IMR-90 (cell line): ENCODE data around the gene CLIP3. TPM values are rescaled to one million over a fixed set of nuclear protein-coding genes. Genes with fewer than 3 reads are reported as not detected.

Experiments used
- ATAC-seq: fragments of 200-7000 bp; cut with Tn5 transposase; 2 replicates; pipeline ENCODE4 v1.9.1; 2020; ENCODE audit warnings: low read depth, mild to moderate bottlenecking, moderate library complexity
- BruUV-seq: library from RNA; stranded (reverse); fragments of 400-500 nt; replicated peaks from 2 replicates; lab custom pipeline; 2021; lab: Mats Ljungman, UMichigan
- CTCF ChIA-PET: fragments of 300-600 bp; formaldehyde crosslinking; extraction: SDS; loops from one replicate; lab custom pipeline; 2021; ENCODE audit warnings: antibody characterized with exemption; lab: Yijun Ruan, JAX
- POLR2A ChIA-PET: fragments of 300-600 bp; sonication (Branson Sonifier 250); formaldehyde crosslinking; loops from one replicate; lab custom pipeline; 2022; ENCODE audit warnings: antibody characterized with exemption; ENCODE audit not compliant: unreplicated experiment; lab: Charles Lee
- DNase-seq: peaks from one replicate; pipeline ENCODE4 v3.0.0; 2013
- H2AFZ ChIP-seq: replicated peaks from 2 replicates; pipeline ENCODE3; 2013; ENCODE audit warnings: low read length, mild to moderate bottlenecking; ENCODE audit not compliant: poor library complexity
- H2AK5ac ChIP-seq: 2 replicates; pipeline ENCODE4 v1.6.1; 2013; ENCODE audit warnings: low read depth, low read length, inconsistent platforms
- H2AK9ac ChIP-seq: replicated peaks from 2 replicates; pipeline ENCODE3; 2013; ENCODE audit warnings: mild to moderate bottlenecking, low read depth, low read length, moderate library complexity; ENCODE audit not compliant: poor library complexity
- H2BK120ac ChIP-seq: 2 replicates; pipeline ENCODE4 v1.6.1; 2013; ENCODE audit warnings: low read depth, low read length, inconsistent platforms
- H2BK15ac ChIP-seq: 3 replicates; pipeline ENCODE4 v1.6.1; 2013; ENCODE audit warnings: low read depth, low read length, inconsistent platforms
- H2BK20ac ChIP-seq: 2 replicates; pipeline ENCODE4 v1.6.1; 2013; ENCODE audit warnings: low read depth, mild to moderate bottlenecking, inconsistent platforms, low read length, moderate library complexity
- H2BK5ac ChIP-seq: 2 replicates; pipeline ENCODE4 v1.6.1; 2013; ENCODE audit warnings: mild to moderate bottlenecking, low read depth, low read length, inconsistent platforms; ENCODE audit not compliant: poor library complexity, severe bottlenecking
- H3K14ac ChIP-seq: replicated peaks from 2 replicates; pipeline ENCODE4 v1.6.1; 2013; ENCODE audit warnings: low read depth, low read length, inconsistent platforms
- H3K18ac ChIP-seq: 2 replicates; pipeline ENCODE4 v1.6.1; 2013; ENCODE audit warnings: low read depth, low read length, control low read depth
- H3K23ac ChIP-seq: 2 replicates; pipeline ENCODE4 v1.6.1; 2013; ENCODE audit warnings: low read depth, low read length, inconsistent platforms
- H3K27ac ChIP-seq: 2 replicates; pipeline ENCODE4 v1.5.1; 2013; ENCODE audit warnings: mild to moderate bottlenecking, control low read depth, low read length; ENCODE audit not compliant: insufficient read depth
- H3K27me3 ChIP-seq: 2 replicates; pipeline ENCODE4 v1.6.1; 2013; ENCODE audit warnings: low read length; ENCODE audit not compliant: control insufficient read depth, insufficient read depth
- H3K36me3 ChIP-seq: 2 replicates; pipeline ENCODE4 v1.6.1; 2013; ENCODE audit warnings: low read length, mixed read lengths; ENCODE audit not compliant: control insufficient read depth, insufficient read depth
- H3K4ac ChIP-seq: 2 replicates; pipeline ENCODE4 v1.6.1; 2013; ENCODE audit warnings: low read depth, low read length, inconsistent platforms
- H3K4me1 ChIP-seq: 2 replicates; pipeline ENCODE4 v1.6.1; 2013; ENCODE audit warnings: low read length, mixed read lengths; ENCODE audit not compliant: control insufficient read depth, insufficient read depth
- H3K4me2 ChIP-seq: 2 replicates; pipeline ENCODE4 v1.6.1; 2013; ENCODE audit warnings: low read depth, mild to moderate bottlenecking, control low read depth, low read length, moderate library complexity
- H3K4me3 ChIP-seq: 2 replicates; pipeline ENCODE4 v1.5.1; 2013; ENCODE audit warnings: low read depth, mild to moderate bottlenecking, control low read depth, low read length, moderate library complexity; ENCODE audit not compliant: insufficient read depth
- H3K56ac ChIP-seq: 2 replicates; pipeline ENCODE4 v1.6.1; 2013; ENCODE audit warnings: low read length, inconsistent platforms; ENCODE audit not compliant: insufficient read depth; ENCODE audit errors: extremely low read depth
- H3K79me1 ChIP-seq, 2 experiments: 2 replicates each; pipeline ENCODE4 v1.6.1; 2013; ENCODE audit warnings: low read length in 2 of 2, inconsistent platforms in 1 of 2, low read depth in 1 of 2
- H3K9ac ChIP-seq: 2 replicates; pipeline ENCODE4 v1.6.1; 2013; ENCODE audit warnings: low read depth, low read length, control low read depth
- H3K9me1 ChIP-seq: 2 replicates; pipeline ENCODE4 v1.6.1; 2013; ENCODE audit warnings: low read length, inconsistent platforms; ENCODE audit not compliant: insufficient read depth
- H3K9me3 ChIP-seq: 2 replicates; pipeline ENCODE4 v1.6.1; 2013; ENCODE audit warnings: low read length; ENCODE audit not compliant: control insufficient read depth, insufficient read depth
- H4K20me1 ChIP-seq: 2 replicates; pipeline ENCODE4 v1.6.1; 2013; ENCODE audit warnings: low read length, inconsistent platforms; ENCODE audit not compliant: insufficient read depth
- H4K5ac ChIP-seq: 2 replicates; pipeline ENCODE4 v1.6.1; 2013; ENCODE audit warnings: mild to moderate bottlenecking, low read depth, low read length, control low read depth
- H4K8ac ChIP-seq, 2 experiments: 2 replicates each; pipeline ENCODE4 v1.6.1; 2013; ENCODE audit warnings: low read depth in 2 of 2, low read length in 2 of 2, control low read depth in 1 of 2, inconsistent platforms in 1 of 2
- H4K91ac ChIP-seq: 2 replicates; pipeline ENCODE4 v1.6.1; 2013; ENCODE audit warnings: low read depth, low read length, inconsistent platforms; ENCODE audit not compliant: insufficient read depth
- CEBPB ChIP-seq: IDR thresholded peaks from 2 replicates; pipeline ENCODE4 v1.6.1; 2012; ENCODE audit warnings: low read depth, low read length, improper control_type of control experiment
- CTCF ChIP-seq: conservative IDR thresholded peaks from 2 replicates; pipeline ENCODE4 v1.5.1; 2012; ENCODE audit warnings: mild to moderate bottlenecking, low read depth, low read length, improper control_type of control experiment
- FOS ChIP-seq: fragments of 150-350 bp; IDR thresholded peaks from 2 replicates; pipeline ENCODE4 v1.6.1; 2016; ENCODE audit warnings: low read depth, low read length
- MAZ ChIP-seq: IDR thresholded peaks from 2 replicates; pipeline ENCODE4 v1.6.1; 2012; ENCODE audit warnings: low read depth, mild to moderate bottlenecking, low read length, improper control_type of control experiment, moderate library complexity, borderline replicate concordance
- RAD21 ChIP-seq: IDR thresholded peaks from 2 replicates; pipeline ENCODE4 v1.6.1; 2012; ENCODE audit warnings: low read length, improper control_type of control experiment
- SMC3 ChIP-seq: fragments of 150-350 bp; IDR thresholded peaks from 2 replicates; pipeline ENCODE4 v1.6.1; 2016; ENCODE audit warnings: low read depth, mild to moderate bottlenecking, antibody characterized with exemption, low read length, moderate library complexity
- WGBS, 2 experiments: methylation state at CpG; one replicate each; pipeline versions ENCODE4 v1.1.5 to v1.1.7; 2013; ENCODE audit warnings: missing lambda C conversion rate in 2 of 2; ENCODE audit not compliant: insufficient read length in 1 of 2; ENCODE audit errors: extremely low coverage in 2 of 2; 5-methylcytosine and 5-hydroxymethylcytosine counted together
- dilution Hi-C: fragments of 300-500 bp; cut with HindIII; formaldehyde crosslinking; loops from one replicate; pipeline ENCODE4 v1.14.3; 2018; ENCODE audit warnings: low sequenced_read_pairs; ENCODE audit not compliant: unreplicated experiment
- in situ Hi-C: fragments of 300-500 bp; cut with MboI; formaldehyde crosslinking; loops from 3 replicates; pipeline ENCODE4 v1.14.3; 2019; ENCODE audit warnings: low sequenced_read_pairs, inconsistent platforms, mixed read lengths
- intact Hi-C: fragments of 100-400 bp; cut with micrococcal nuclease; formaldehyde crosslinking; loops from 2 replicates; pipeline ENCODE4 v1.10.0; 2022
- polyA plus RNA-seq, 3 experiments: library from polyadenylated mRNA; depleted of rRNA; stranded (reverse); fragments of >200 nt; gene quantifications; 2 replicates each; pipeline ENCODE4 v1.2.3, GENCODE V29; 2012; ENCODE audit warnings: low replicate concordance in 1 of 3
- total RNA-seq: library from RNA; depleted of rRNA; stranded (reverse); fragments of >200 nt; gene quantifications from 2 replicates; pipeline ENCODE4 v1.2.3, GENCODE V29; 2012

Gene CLIP3
- total and polyA plus RNA-seq, 2 of the 4 experiments (the other 2 are of a cell fraction), result 5.4 to 28.7 TPM

- H4K8ac ChIP-seq, result no peak overlapping the region
- H3K4me1 ChIP-seq, result no peaks in the 10 kb centered on the region
- CTCF ChIA-PET, result interaction anchor here (1.0 to 1.4 kb wide), 3 partner anchors 54 to 109 kb away, joined by 4 to 6 read pairs (median 4); partner anchors contain the start of genes POLR2I and TBCB
- H3K4ac ChIP-seq, result no peak overlapping the region
- no peaks in the 10 kb centered on the region for H3K9me1 ChIP-seq
- no peak overlapping the region for H4K5ac ChIP-seq
- peak; percentile 78 for TF ChIP-seq CTCF
- peak; percentile 34; the same call in 1 of the 2 replicates for TF ChIP-seq MAZ
- peak; percentile 83 for TF ChIP-seq RAD21
- TF ChIP-seq SMC3, result peak; percentile 69
- no peak for TF ChIP-seq CEBPB
- TF ChIP-seq FOS, result no peak
- ATAC-seq (peak; percentile 97), DNase-seq (peak; percentile 63)
- no peak overlapping the region for H3K23ac ChIP-seq
- H3K27ac ChIP-seq, result no peak overlapping the region
- no peak overlapping the region for H3K56ac ChIP-seq
- no peak overlapping the region for H2AFZ ChIP-seq
- no peaks in the 10 kb centered on the region for H3K9me3 ChIP-seq
- 100% methylated on average over 1 of the region's 4 CpGs; no CpG with 5 or more reads in 1 of the 2 experiments for WGBS, 2 experiments
- H3K27me3 ChIP-seq, result no peaks in the 10 kb centered on the region
- H3K4me3 ChIP-seq, result no peak overlapping the region
- no peak overlapping the region for H2BK120ac ChIP-seq
- no peaks in the 10 kb centered on the region for H4K20me1 ChIP-seq
- no peaks in the 10 kb centered on the region for H3K36me3 ChIP-seq
- no TSS peak for BruUV-seq
- no peak overlapping the region for H3K14ac ChIP-seq
- H3K9ac ChIP-seq, result no peak overlapping the region
- intact Hi-C loops, result loop anchor here (1.0 to 2.0 kb wide), 2 partner anchors 54 to 110 kb away; partner anchors contain the start of genes POLR2I and TBCB
- H4K91ac ChIP-seq, result no peak overlapping the region
- no peak overlapping the region for H3K4me2 ChIP-seq
- POLR2A ChIA-PET, result no interaction called here
- H2BK20ac ChIP-seq, result no peak overlapping the region
- H3K18ac ChIP-seq, result no peak overlapping the region
- H3K79me1 ChIP-seq, result peaks cover 24 to 53% of the 10 kb centered on the region in 2 experiments
- no peak overlapping the region for H2BK15ac ChIP-seq
- dilution Hi-C loops, result no loop called here
- in situ Hi-C loops, result no loop called here
- H2AK5ac ChIP-seq, result no peak overlapping the region
- no peak overlapping the region for H2BK5ac ChIP-seq
- H2AK9ac ChIP-seq, result no peak overlapping the region
Observed at GRCh38 chr19:36060430-36060829, 27.8 kb upstream of the CLIP3 start.
